HAP-1 (cell line): ENCODE results near the gene ENKUR.
A peak's percentile ranks its signal among the peaks of the same experiment; 100 is the strongest.
"Not testable (repeated sequence)": the region's sequence is repeated elsewhere in the genome, so short reads cannot be mapped to it uniquely, and the experiment has no call there.

ENCODE experiments used
- DNase-seq, 2 experiments: peaks; one replicate each; pipeline ENCODE4 v3.0.0-alpha.2; 2016 to 2020; ENCODE audit warnings: low spot score in 2 of 2
- H3K27me3 ChIP-seq: fragments of 250-450 bp; sonication (Bioruptor Pico); 2 replicates; pipeline ENCODE4 v1.5.1; 2020; ENCODE audit warnings: low read depth, mild to moderate bottlenecking, moderate library complexity
- H3K36me3 ChIP-seq: fragments of 250-450 bp; sonication (Bioruptor Pico); replicated peaks from 2 replicates; pipeline ENCODE4 v1.5.1; 2020; ENCODE audit warnings: mild to moderate bottlenecking
- H3K4me1 ChIP-seq: fragments of 250-450 bp; sonication (Bioruptor Pico); 2 replicates; pipeline ENCODE4 v1.5.1; 2020; ENCODE audit warnings: mild to moderate bottlenecking
- H3K4me3 ChIP-seq: fragments of 250-450 bp; sonication (Bioruptor Pico); 2 replicates; pipeline ENCODE4 v1.5.1; 2020; ENCODE audit warnings: mild to moderate bottlenecking, moderate library complexity
- H3K9me3 ChIP-seq: fragments of 250-450 bp; sonication (Bioruptor Pico); 2 replicates; pipeline ENCODE4 v1.5.1; 2020; ENCODE audit warnings: mild to moderate bottlenecking, moderate library complexity
- in situ Hi-C: fragments of 300-500 bp; cut with MboI; formaldehyde crosslinking; loops from 3 replicates; pipeline ENCODE4 v1.14.3; 2020; ENCODE audit warnings: low sequenced_read_pairs, inconsistent platforms, mixed read lengths

ENKUR gene

GRCh38 chr10:24959382-24959730, 56.6 kb downstream of the ENKUR start:
- no peaks in the 10 kb centered on the region for H3K9me3 ChIP-seq
- no peaks in the 10 kb centered on the region for H3K27me3 ChIP-seq
- DNase-seq, result no peak
- H3K4me1 ChIP-seq, result peaks cover 12% of the 10 kb centered on the region
- H3K36me3 ChIP-seq, result no peaks in the 10 kb centered on the region
- H3K4me3 ChIP-seq, result no peak overlapping the region
- in situ Hi-C loops, result no loop called here

GRCh38 chr10:24958721-24959381, 57.1 kb downstream of the ENKUR start:
- in situ Hi-C loops, result no loop called here
- no peaks in the 10 kb centered on the region for H3K36me3 ChIP-seq
- H3K9me3 ChIP-seq, result no peaks in the 10 kb centered on the region
- peak in 1 of 2 experiments; percentile 11 for DNase-seq
- H3K27me3 ChIP-seq, result no peaks in the 10 kb centered on the region
- peaks cover 12% of the 10 kb centered on the region for H3K4me1 ChIP-seq
- H3K4me3 ChIP-seq, result no peak overlapping the region

- H3K9me3 ChIP-seq, result no peaks in the 10 kb centered on the region
- no peak overlapping the region for H3K4me3 ChIP-seq
- H3K4me1 ChIP-seq, result peaks cover 17% of the 10 kb centered on the region
- H3K27me3 ChIP-seq, result no peaks in the 10 kb centered on the region
- in situ Hi-C loops, result no loop called here
- DNase-seq, result peak in 1 of 2 experiments; percentile 16
- no peaks in the 10 kb centered on the region for H3K36me3 ChIP-seq
Measured at GRCh38 chr10:24958091-24958720, 57.8 kb downstream of the ENKUR start.

DNA sequence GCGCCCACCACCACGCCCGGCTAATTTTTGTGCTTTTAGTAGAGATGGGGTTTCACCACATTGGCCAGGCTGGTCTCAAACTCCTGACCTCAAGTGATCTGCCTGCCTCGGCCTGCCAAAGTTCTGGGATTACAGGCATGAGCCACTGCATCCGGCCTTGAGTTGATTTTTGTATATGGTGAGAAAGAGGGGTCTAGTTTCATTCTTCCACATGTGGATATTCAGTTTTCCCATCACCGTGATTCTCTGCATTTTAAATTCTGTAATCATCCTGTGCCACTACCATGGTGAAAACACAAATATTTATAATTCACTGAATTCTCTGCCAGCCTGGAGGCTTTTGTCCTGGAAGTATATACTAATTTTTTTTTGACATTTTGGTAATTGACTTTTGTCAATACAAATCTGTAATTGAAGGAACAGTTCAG, 58.3 kb downstream of the ENKUR start:
- peaks cover 22% of the 10 kb centered on the region for H3K4me1 ChIP-seq
- DNase-seq, H3K9me3 ChIP-seq, in situ Hi-C loops, H3K4me3 ChIP-seq, H3K27me3 ChIP-seq, H3K36me3 ChIP-seq: not testable (repeated sequence)

DNA sequence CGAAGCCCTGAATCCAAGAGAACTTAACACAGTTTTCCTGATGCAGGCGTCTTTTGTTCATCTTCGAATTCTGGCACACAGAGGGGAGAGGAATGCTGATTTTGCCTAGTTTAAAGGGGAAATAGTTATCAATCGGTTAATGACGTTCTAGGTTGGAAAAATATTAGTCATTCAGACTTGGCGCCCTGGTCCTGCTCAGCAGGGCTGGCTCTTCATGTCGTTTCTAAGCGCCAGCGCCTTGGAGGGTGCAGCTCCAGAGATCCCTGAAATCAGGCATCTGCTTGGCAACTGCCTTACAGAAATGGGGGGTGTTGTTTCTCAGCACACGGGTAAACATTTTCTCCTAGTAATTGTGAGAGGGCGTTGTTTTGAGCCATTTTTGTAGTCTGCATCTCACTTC, 62.3 kb downstream of the ENKUR start:
- Histone ChIP-seq H3K9me3 (no peaks in the 10 kb centered on the region), H3K4me1 (peaks cover 34% of the 10 kb centered on the region), H3K4me3 (no peak overlapping the region), H3K27me3 (no peaks in the 10 kb centered on the region), H3K36me3 (no peaks in the 10 kb centered on the region)
- in situ Hi-C loops, result no loop called here
- no peak for DNase-seq

GRCh38 chr10:24952707-24953645, 63.0 kb downstream of the ENKUR start:
- no peaks in the 10 kb centered on the region for H3K9me3 ChIP-seq
- no peaks in the 10 kb centered on the region for H3K27me3 ChIP-seq
- peak overlapping the region; percentile 38 for H3K4me3 ChIP-seq
- in situ Hi-C loops, result no loop called here
- H3K4me1 ChIP-seq, result peaks cover 29% of the 10 kb centered on the region
- H3K36me3 ChIP-seq, result no peaks in the 10 kb centered on the region
- DNase-seq, result peak; percentile 71 to 85

DNA sequence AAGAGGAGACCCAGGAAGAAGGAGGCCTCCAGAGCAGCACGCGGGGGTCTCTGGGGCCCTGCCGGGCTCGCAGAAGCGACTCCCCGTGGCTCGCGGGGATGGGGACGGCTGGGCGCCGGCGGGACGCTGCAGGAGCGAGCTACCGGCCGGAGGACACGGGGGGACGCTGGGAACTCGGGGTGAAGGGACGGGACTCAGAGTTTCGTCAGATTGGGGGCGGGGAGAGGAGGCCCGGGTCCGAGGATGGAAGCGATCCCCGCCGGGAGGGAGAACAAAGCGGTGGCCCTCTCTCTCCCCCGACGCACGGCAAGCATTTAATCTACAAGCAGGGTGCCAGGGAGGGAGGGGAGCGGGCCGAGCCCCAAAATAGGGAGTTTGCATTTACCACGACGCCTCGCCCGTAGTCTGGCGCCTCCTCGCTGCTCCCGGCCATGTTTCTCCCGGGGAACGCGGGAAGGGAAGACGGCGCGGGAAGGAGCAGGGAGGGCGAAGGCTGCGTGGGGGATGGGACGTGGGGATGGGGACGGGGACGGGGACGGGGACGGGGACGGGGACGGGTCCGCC, 63.7 kb downstream of the ENKUR start, which contains the start of gene PRTFDC1:
TSS of gene PRTFDC1 (minus strand) at position 464 of the 564 bp plus-strand sequence. CDS start at position 433, 31 bp downstream.
- Histone ChIP-seq H3K4me3 (peak within 1 kb of the TSS; percentile 38), H3K27me3 (no peaks in the 10 kb centered on the region), H3K4me1 (peaks cover 26% of the 10 kb centered on the region), H3K9me3 (no peaks in the 10 kb centered on the region), H3K36me3 (no peaks in the 10 kb centered on the region)
- peak; percentile 43 to 81 for DNase-seq
- in situ Hi-C loops, result no loop called here

GRCh38 chr10:24951201-24952142, 64.5 kb downstream of the ENKUR start:
- Histone ChIP-seq H3K4me1 (peaks cover 26% of the 10 kb centered on the region), H3K27me3 (no peaks in the 10 kb centered on the region), H3K36me3 (no peaks in the 10 kb centered on the region), H3K4me3 (peak overlapping the region; percentile 38), H3K9me3 (no peaks in the 10 kb centered on the region)
- in situ Hi-C loops, result no loop called here
- DNase-seq, result peak; percentile 92 to 99

GRCh38 chr10:24950439-24950838, 65.5 kb downstream of the ENKUR start:
- H3K36me3 ChIP-seq, result no peaks in the 10 kb centered on the region
- in situ Hi-C loops, result no loop called here
- H3K4me1 ChIP-seq, result peaks cover 26% of the 10 kb centered on the region
- no peaks in the 10 kb centered on the region for H3K9me3 ChIP-seq
- H3K4me3 ChIP-seq, result no peak overlapping the region
- DNase-seq, result no peak
- no peaks in the 10 kb centered on the region for H3K27me3 ChIP-seq

DNA sequence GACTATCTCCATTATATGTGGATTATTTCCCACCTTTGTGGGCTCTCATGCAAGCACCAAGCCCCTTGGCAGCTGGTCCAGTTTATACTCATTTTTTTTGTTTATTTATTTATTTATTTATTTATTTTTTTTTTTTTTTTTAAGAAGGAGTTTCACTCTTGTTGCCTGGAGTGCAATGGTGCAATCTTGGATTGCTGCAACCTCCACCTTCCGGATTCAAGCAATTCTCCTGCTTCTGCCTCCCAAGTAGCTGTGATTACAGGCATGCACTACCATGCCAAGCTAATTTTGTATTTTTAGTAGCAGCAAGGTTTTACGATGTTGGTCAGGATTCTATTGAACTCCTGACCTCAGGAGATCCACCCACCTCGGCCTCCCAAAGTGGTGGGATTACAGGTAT, 66.3 kb downstream of the ENKUR start:
- H3K36me3 ChIP-seq, result no peaks in the 10 kb centered on the region
- peaks cover 26% of the 10 kb centered on the region for H3K4me1 ChIP-seq
- H3K4me3 ChIP-seq, result no peak overlapping the region
- no peaks in the 10 kb centered on the region for H3K9me3 ChIP-seq
- H3K27me3 ChIP-seq, result no peaks in the 10 kb centered on the region
- no peak for DNase-seq
- in situ Hi-C loops, result no loop called here

- in situ Hi-C loops, result no loop called here
- no peak overlapping the region for H3K4me3 ChIP-seq
- H3K27me3 ChIP-seq, result no peaks in the 10 kb centered on the region
- no peaks in the 10 kb centered on the region for H3K36me3 ChIP-seq
- peaks cover 16% of the 10 kb centered on the region for H3K4me1 ChIP-seq
- no peak for DNase-seq
- no peaks in the 10 kb centered on the region for H3K9me3 ChIP-seq
Measured at GRCh38 chr10:24947304-24948097, 68.5 kb downstream of the ENKUR start.

- Histone ChIP-seq H3K36me3 (no peaks in the 10 kb centered on the region), H3K27me3 (no peaks in the 10 kb centered on the region), H3K4me1 (no peaks in the 10 kb centered on the region), H3K4me3 (no peak overlapping the region), H3K9me3 (no peaks in the 10 kb centered on the region)
- in situ Hi-C loops, result no loop called here
- peak in 1 of 2 experiments; percentile 27 for DNase-seq
Measured at GRCh38 chr10:24944512-24945255, 71.3 kb downstream of the ENKUR start.
